ENCODE results near the gene PRODH. TPM values are rescaled to one million over a fixed set of nuclear protein-coding genes. Genes with fewer than 3 reads are reported as not detected.
"Not testable (repeated sequence)": the region's sequence is repeated elsewhere in the genome, so short reads cannot be mapped to it uniquely, and the experiment has no call there.

The PRODH gene
- total and polyA plus RNA-seq, 12 donors, result 1.2 to 23.7 (median 6.4) TPM

DNA sequence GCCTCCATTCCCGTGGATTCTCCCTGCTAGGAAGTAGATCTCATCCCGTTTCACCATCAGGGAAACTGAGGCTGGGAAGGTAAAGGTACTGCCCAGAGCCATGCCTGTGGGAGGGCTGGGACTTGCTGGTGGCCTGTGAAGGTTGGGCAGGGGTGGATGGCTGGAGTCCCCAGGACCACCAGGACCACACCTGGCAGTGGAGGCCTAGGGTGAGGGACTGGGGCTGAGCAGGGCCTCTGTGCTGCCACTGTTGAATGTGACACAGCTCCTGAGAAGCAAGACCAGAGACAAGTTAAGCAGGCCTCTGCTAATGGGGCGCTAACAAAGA, 26.2 kb upstream of the PRODH start:
- ATAC-seq (no peak), DNase-seq (no peak)
- TF ChIP-seq, protein P1, sequence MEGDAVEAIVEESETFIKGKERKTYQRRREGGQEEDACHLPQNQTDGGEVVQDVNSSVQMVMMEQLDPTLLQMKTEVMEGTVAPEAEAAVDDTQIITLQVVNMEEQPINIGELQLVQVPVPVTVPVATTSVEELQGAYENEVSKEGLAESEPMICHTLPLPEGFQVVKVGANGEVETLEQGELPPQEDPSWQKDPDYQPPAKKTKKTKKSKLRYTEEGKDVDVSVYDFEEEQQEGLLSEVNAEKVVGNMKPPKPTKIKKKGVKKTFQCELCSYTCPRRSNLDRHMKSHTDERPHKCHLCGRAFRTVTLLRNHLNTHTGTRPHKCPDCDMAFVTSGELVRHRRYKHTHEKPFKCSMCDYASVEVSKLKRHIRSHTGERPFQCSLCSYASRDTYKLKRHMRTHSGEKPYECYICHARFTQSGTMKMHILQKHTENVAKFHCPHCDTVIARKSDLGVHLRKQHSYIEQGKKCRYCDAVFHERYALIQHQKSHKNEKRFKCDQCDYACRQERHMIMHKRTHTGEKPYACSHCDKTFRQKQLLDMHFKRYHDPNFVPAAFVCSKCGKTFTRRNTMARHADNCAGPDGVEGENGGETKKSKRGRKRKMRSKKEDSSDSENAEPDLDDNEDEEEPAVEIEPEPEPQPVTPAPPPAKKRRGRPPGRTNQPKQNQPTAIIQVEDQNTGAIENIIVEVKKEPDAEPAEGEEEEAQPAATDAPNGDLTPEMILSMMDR (IDR thresholded peaks at IDR 0.05), result no peak
- intact Hi-C loops (cut with DNase I), result no loop called here
- WGBS, 2 donors, result 81 to 91% methylated on average over 3 of the region's 3 CpGs
- Histone ChIP-seq H3K4me1 (no peaks in the 10 kb centered on the region), H3K36me3 (no peaks in the 10 kb centered on the region), H3K9me3 (no peaks in the 10 kb centered on the region), H3K27ac (no peak overlapping the region), H3K27me3 (peaks cover 0 to 13% (median 4%) of the 10 kb centered on the region in 7 donors), H3K4me3 (no peak overlapping the region)

- H3K27me3 ChIP-seq; intact Hi-C loops (cut with DNase I); H3K36me3 ChIP-seq; H3K4me3 ChIP-seq; ATAC-seq; H3K9me3 ChIP-seq; H3K4me1 ChIP-seq; H3K27ac ChIP-seq; DNase-seq: not testable (repeated sequence)
- WGBS, 2 donors, result 69 to 80% methylated on average over 8 of the region's 8 CpGs
Measured at GRCh38 chr22:18961632-18962307, 25.7 kb upstream of the PRODH start.

- DNase-seq; H3K27me3 ChIP-seq; H3K36me3 ChIP-seq; H3K4me1 ChIP-seq; H3K27ac ChIP-seq; H3K9me3 ChIP-seq; ATAC-seq; H3K4me3 ChIP-seq; intact Hi-C loops (cut with DNase I): not testable (repeated sequence)
- WGBS, 2 donors, result 63 to 67% methylated on average over 6 to 7 of the region's 7 CpGs
Measured at GRCh38 chr22:18961201-18961600, 25.1 kb upstream of the PRODH start.

DNA sequence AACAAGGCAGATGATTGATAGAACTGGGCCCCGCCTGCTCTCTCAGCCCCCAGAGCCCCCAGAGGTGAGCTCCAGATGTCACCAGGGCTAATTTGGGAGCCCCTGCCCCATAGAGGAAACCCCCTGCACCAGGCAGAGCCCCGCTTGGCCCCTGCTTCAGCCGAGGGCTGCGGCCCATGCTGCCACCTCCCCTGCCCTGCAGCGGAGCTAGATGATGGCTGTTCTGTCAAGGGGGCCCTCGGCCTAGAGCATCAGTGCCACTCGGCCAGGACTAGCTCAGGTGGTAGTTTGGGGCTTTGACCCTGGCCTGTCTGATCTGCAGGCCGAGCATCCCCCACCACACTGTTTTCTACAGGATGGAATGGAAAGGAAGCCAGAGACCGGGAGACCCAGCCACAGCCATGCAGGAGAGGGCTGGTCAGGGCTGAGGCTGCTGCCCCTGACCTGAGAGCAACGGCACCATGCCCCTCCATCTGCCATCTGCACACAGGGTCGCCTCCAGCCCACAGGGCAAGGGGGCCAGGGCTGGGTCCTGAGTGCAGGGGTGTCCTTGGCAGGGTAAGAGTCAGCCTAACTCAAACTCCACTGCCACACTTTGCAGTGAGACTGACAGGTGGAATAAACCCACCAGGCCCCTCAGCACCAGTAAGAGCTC, 24.2 kb upstream of the PRODH start:
- intact Hi-C loops (cut with DNase I); H3K4me3 ChIP-seq; H3K4me1 ChIP-seq; H3K36me3 ChIP-seq; ATAC-seq; DNase-seq; H3K27ac ChIP-seq; H3K27me3 ChIP-seq; H3K9me3 ChIP-seq: not testable (repeated sequence)
- 71 to 80% methylated on average over 9 to 10 of the region's 11 CpGs for WGBS, 2 donors

- H3K36me3 ChIP-seq; H3K4me1 ChIP-seq; intact Hi-C loops (cut with DNase I); H3K27ac ChIP-seq; H3K4me3 ChIP-seq; H3K9me3 ChIP-seq; ATAC-seq; H3K27me3 ChIP-seq; DNase-seq: not testable (repeated sequence)
- 77% methylated on average over 10 to 11 of the region's 12 CpGs for WGBS, 2 donors
Measured at GRCh38 chr22:18959741-18960140, 23.6 kb upstream of the PRODH start.

GRCh38 chr22:18959266-18959665, 23.2 kb upstream of the PRODH start:
- H3K27ac ChIP-seq; H3K4me1 ChIP-seq; H3K4me3 ChIP-seq; ATAC-seq; intact Hi-C loops (cut with DNase I); H3K9me3 ChIP-seq; H3K27me3 ChIP-seq; DNase-seq; H3K36me3 ChIP-seq: not testable (repeated sequence)
- WGBS, 2 donors, result 65 to 78% methylated on average over 6 of the region's 6 CpGs

DNA sequence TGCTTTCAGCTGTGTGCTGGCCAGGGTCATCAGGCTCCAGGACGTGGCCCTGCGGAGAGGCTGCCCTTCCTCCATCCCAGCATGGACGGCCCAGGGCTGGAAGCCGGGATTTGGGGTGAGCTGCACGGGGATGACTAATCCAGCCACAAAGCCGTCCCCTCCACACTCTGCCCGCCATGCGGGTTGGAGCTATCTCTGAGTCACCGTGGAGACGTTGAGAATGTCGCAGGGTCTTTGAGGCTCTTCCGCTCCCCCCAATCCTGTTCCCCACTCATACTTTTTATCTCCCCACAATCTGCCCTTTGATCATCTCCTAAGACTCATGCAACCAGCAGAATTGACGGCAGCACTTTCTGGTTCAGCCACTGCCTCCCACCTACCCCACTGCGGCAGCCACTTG, 22.6 kb upstream of the PRODH start:
- H3K4me1 ChIP-seq; H3K36me3 ChIP-seq; ATAC-seq; H3K27ac ChIP-seq; H3K27me3 ChIP-seq; H3K9me3 ChIP-seq; DNase-seq; intact Hi-C loops (cut with DNase I); H3K4me3 ChIP-seq: not testable (repeated sequence)
- WGBS, 2 donors, result 60 to 65% methylated on average over 14 of the region's 14 CpGs

DNA sequence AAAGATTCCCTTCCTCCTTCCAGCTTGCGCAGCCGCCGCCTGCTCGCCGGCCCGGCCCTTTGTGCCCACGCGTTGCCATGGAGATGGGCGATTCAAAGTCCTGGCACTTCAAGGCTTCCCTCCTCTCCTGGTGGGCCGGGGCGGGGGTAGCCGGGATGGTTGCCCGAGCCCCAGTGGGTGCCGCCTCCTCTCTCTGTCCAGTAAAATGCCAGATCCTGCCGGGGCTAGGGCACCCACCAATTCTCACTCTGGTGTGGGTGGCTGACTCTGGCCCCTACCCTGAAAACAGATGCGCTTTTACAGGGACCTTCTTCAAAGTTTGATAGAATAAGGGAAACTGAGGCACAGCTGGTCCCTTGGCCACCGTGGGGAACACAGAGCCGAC, 22.2 kb upstream of the PRODH start:
- intact Hi-C loops (cut with DNase I); H3K4me3 ChIP-seq; H3K27ac ChIP-seq; H3K27me3 ChIP-seq; ATAC-seq; DNase-seq; H3K36me3 ChIP-seq; H3K4me1 ChIP-seq; H3K9me3 ChIP-seq: not testable (repeated sequence)
- 86 to 90% methylated on average over 15 to 18 of the region's 18 CpGs for whole genome bisulfite sequencing, 2 donors

- DNase-seq; ATAC-seq; H3K4me3 ChIP-seq; H3K9me3 ChIP-seq; H3K27me3 ChIP-seq; H3K4me1 ChIP-seq; H3K27ac ChIP-seq; H3K36me3 ChIP-seq; intact Hi-C loops (cut with DNase I): not testable (repeated sequence)
- 74 to 83% methylated on average over 14 to 15 of the region's 18 CpGs for WGBS, 2 donors
Measured at GRCh38 chr22:18957621-18958320, 21.7 kb upstream of the PRODH start.

- ATAC-seq; H3K36me3 ChIP-seq; DNase-seq; H3K27ac ChIP-seq; H3K9me3 ChIP-seq; intact Hi-C loops (cut with DNase I); H3K4me3 ChIP-seq; H3K27me3 ChIP-seq; H3K4me1 ChIP-seq: not testable (repeated sequence)
- WGBS, 2 donors, result 73 to 78% methylated on average over 15 of the region's 15 CpGs
Measured at GRCh38 chr22:18956956-18957355, 20.9 kb upstream of the PRODH start.
